HG02840 (cell line): ENCODE results near the gene SH3RF1.

Source experiments
- ATAC-seq: cut with Tn5 transposase; IDR thresholded peaks from one replicate; pipeline ENCODE4 v1.9.1; 2021; ENCODE audit warnings: mild to moderate bottlenecking, moderate library complexity, moderate number of reproducible peaks; ENCODE audit not compliant: unreplicated experiment, low FRiP score

SH3RF1 gene

GRCh38 chr4:169050881-169051760 lies 219.6 kb downstream of the SH3RF1 start:
- no peak for ATAC-seq

GRCh38 chr4:169050284-169050683 lies 220.5 kb downstream of the SH3RF1 start:
- ATAC-seq, result no peak

- no peak for ATAC-seq
Measured at GRCh38 chr4:169048868-169049414, 221.8 kb downstream of the SH3RF1 start.

GRCh38 chr4:169047956-169048355 lies 222.8 kb downstream of the SH3RF1 start:
- no peak for ATAC-seq

GRCh38 chr4:169045862-169046584 lies 224.7 kb downstream of the SH3RF1 start:
- ATAC-seq, result no peak

GRCh38 chr4:169044714-169045447 lies 225.9 kb downstream of the SH3RF1 start:
- no peak for ATAC-seq
